Mesothelial cell of epicardium (in vitro differentiated cells): ENCODE measurements around the gene LYPD3. TPM values are rescaled to one million over a fixed set of nuclear protein-coding genes. Genes with fewer than 3 reads are reported as not detected.

Experiments
- DNase-seq, 2 experiments: peaks; one replicate each; pipeline ENCODE4 v3.0.0; 2021; ENCODE audit warnings: low spot score in 2 of 2; ENCODE audit not compliant: unreplicated experiment in 2 of 2
- H3K27ac Mint-ChIP-seq: 2 replicates; pipeline ENCODE4 v1.8.0; 2021; ENCODE audit warnings: mixed read lengths
- H3K27me3 Mint-ChIP-seq: 2 replicates; pipeline ENCODE4 v1.8.0; 2021; ENCODE audit warnings: low read depth, mixed read lengths
- H3K36me3 Mint-ChIP-seq: 2 replicates; pipeline ENCODE4 v1.8.0; 2021; ENCODE audit warnings: mixed read lengths
- H3K4me1 Mint-ChIP-seq: 2 replicates; pipeline ENCODE4 v1.8.0; 2021; ENCODE audit warnings: mixed read lengths
- H3K4me3 Mint-ChIP-seq: 2 replicates; pipeline ENCODE4 v1.8.0; 2021; ENCODE audit warnings: mild to moderate bottlenecking, moderate library complexity, mixed read lengths
- H3K9me3 Mint-ChIP-seq: 2 replicates; pipeline ENCODE4 v1.8.0; 2021; ENCODE audit warnings: mixed read lengths
- total RNA-seq: library from RNA; stranded (reverse); gene quantifications from 3 replicates; pipeline ENCODE4 v1.2.1, GENCODE V29; 2021
- TF ChIP-seq, protein P1 (sequence below): fragments of 200-600 bp; sonication (generic); IDR thresholded peaks from one replicate; pipeline ENCODE4 v1.5.0; 2021; ENCODE audit warnings: antibody characterized with exemption; ENCODE audit not compliant: unreplicated experiment

The LYPD3 gene
- total RNA-seq, 1 donor from 2014 or later: 3.4 TPM

DNA sequence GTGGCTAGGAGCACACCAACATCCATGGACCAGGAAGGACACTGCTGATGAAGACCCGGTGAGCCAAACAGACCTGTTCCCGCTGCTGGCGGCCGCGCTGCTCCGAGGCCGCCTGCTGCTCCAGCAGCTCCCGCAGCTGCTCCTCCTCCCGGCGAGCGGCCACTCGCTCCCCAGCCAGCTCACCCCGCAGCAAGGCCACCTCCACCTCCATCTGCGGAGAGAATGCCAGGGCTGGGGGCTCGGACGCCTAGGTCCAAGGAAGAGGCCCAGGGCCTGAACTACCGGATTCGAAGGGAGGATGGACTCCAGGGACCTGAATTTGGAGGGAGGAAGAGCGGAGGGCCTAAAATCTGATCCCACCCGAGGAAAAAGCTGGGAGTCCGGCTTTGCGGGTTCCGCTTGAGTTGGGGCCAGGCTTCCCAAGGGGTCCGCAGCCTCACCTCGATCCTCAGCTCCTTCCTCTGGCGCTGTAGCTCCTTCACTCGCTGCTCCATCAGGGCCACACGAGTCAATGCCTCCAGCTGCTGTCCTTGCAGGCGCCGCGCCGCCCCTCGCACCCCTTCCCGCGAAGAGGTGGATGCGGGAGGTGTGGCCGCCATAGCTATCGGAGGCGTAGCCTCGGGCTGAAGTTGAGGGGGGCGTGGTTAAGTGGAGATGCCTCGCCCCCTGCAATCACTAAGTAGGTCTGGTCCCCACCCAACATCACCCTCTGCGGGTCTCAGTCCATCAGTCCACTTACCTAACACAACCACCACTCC lies 36.4 kb upstream of the LYPD3 start:
- TF ChIP-seq, protein P1, sequence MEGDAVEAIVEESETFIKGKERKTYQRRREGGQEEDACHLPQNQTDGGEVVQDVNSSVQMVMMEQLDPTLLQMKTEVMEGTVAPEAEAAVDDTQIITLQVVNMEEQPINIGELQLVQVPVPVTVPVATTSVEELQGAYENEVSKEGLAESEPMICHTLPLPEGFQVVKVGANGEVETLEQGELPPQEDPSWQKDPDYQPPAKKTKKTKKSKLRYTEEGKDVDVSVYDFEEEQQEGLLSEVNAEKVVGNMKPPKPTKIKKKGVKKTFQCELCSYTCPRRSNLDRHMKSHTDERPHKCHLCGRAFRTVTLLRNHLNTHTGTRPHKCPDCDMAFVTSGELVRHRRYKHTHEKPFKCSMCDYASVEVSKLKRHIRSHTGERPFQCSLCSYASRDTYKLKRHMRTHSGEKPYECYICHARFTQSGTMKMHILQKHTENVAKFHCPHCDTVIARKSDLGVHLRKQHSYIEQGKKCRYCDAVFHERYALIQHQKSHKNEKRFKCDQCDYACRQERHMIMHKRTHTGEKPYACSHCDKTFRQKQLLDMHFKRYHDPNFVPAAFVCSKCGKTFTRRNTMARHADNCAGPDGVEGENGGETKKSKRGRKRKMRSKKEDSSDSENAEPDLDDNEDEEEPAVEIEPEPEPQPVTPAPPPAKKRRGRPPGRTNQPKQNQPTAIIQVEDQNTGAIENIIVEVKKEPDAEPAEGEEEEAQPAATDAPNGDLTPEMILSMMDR: no peak
- Mint-ChIP-seq H3K4me3 (peak overlapping the region; percentile 42), H3K36me3 (peaks cover 7% of the 10 kb centered on the region), H3K4me1 (peaks cover 19% of the 10 kb centered on the region), H3K27ac (no peak overlapping the region), H3K27me3 (no peaks in the 10 kb centered on the region), H3K9me3 (no peaks in the 10 kb centered on the region)
- DNase-seq: no peak

DNA sequence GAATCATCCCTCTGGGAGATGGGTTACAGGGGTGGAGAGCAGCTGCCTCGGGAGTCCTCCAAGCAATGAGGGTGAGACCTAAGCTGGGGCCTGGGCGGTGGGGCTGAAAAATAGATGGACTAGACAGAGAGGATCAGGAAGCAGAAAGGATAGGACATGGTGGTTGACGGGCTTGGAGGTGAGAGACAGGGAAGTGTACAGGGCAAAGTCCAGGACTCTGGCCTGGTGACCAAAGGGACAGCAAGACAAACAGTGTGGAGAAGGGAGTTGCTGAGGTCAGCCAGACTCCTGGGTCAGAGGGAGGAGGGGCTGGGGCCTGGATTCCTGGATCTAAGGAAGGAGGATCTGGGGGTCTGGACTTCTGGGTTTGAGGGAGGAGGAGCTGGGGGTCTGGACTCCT lies 33.6 kb upstream of the LYPD3 start:
- peak overlapping the region; percentile 79 for H3K27ac Mint-ChIP-seq

DNA sequence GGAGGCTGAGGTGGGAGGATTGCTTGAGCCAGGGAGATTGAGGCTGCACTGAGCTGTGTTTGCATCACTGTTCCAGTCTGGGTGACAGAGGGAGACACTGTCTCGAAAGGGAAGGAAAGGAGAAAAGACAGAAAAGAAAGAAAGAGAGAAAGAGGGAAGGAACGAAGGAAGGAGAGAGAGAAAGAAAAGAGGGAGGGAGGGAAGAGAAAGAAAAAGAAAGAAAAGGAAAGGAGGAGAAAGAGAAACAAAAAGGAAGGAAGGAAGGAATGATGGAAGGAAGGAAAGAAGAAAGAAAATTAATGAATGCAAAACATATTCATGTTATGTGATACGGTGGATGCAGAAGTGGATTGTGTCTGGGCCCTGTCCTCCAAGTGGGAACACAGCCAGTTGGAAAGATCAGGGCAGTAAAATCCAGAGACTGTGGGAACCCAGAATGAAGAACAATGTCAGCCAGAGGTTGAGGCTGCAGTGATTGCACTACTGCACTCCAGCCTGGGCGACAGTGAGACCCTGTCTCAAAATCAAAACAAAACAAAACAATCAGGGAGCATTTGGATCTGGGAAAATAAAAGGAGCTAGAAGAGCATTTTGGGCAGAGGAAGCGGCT lies 32.9 kb upstream of the LYPD3 start:
- Mint-ChIP-seq H3K4me3 (no peak overlapping the region), H3K27me3 (no peaks in the 10 kb centered on the region), H3K4me1 (peaks cover 14% of the 10 kb centered on the region), H3K27ac (peak overlapping the region; percentile 79), H3K36me3 (peaks cover 21% of the 10 kb centered on the region), H3K9me3 (no peaks in the 10 kb centered on the region)
- TF ChIP-seq, protein P1: no peak
- DNase-seq: no peak

More for the DNA sequence above, 33.6 kb upstream of the LYPD3 start:
- H3K27me3 Mint-ChIP-seq: no peaks in the 10 kb centered on the region
- peaks cover 19% of the 10 kb centered on the region for H3K4me1 Mint-ChIP-seq
- no peaks in the 10 kb centered on the region for H3K9me3 Mint-ChIP-seq
- TF ChIP-seq, protein P1: no peak
- H3K36me3 Mint-ChIP-seq: peaks cover 18% of the 10 kb centered on the region
- no peak overlapping the region for H3K4me3 Mint-ChIP-seq
- no peak for DNase-seq

DNA sequence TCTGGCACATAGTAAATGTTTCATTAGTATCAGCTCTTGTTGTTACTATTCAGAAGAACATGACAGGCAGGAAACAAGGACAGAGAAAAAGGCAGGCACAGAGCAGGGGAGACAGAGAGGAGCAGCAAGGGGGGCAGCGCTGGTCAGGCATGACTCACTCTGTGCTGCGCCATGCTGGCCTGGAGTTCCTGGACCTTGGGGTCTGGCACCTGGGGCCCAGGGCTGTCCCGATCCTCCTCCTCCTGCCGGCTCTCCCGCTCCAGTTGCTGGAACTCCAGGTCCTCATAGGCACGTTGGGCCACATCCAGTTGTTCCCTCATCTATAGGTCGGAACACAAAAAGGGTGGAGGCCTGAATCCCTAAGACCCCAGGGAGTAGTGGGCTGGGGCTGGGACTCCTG lies 31.6 kb upstream of the LYPD3 start:
- TF ChIP-seq, protein P1: no peak
- H3K4me1 Mint-ChIP-seq: peaks cover 4% of the 10 kb centered on the region
- no peaks in the 10 kb centered on the region for H3K27me3 Mint-ChIP-seq
- DNase-seq: no peak
- H3K9me3 Mint-ChIP-seq: no peaks in the 10 kb centered on the region
- no peak overlapping the region for H3K4me3 Mint-ChIP-seq
- peaks cover 21% of the 10 kb centered on the region for H3K36me3 Mint-ChIP-seq
- no peak overlapping the region for H3K27ac Mint-ChIP-seq

DNA sequence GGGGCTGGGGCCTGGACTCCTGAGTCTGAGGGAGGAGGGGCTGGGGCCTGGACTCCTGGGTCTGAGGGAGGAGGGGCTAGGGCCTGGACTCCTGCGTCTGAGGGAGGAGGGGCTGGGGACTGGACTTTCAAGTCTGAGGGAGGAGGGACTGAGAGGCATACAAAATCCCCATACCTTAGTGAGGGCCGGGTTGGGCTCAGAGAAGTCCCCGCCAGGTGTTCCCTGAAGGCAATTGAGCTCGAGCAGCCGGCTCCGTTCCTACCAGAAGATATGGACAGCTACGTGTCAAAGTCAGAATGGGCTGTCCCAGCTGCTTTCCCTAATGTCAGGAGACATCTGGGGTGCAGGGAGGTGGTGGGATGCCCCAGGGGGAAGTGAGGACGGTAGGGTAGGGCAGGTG lies 29.7 kb upstream of the LYPD3 start:
- H3K36me3 Mint-ChIP-seq: peaks cover 19% of the 10 kb centered on the region
- no peak for DNase-seq
- H3K27me3 Mint-ChIP-seq: no peaks in the 10 kb centered on the region
- no peak overlapping the region for H3K27ac Mint-ChIP-seq
- H3K4me1 Mint-ChIP-seq: peaks cover 2% of the 10 kb centered on the region
- no peaks in the 10 kb centered on the region for H3K9me3 Mint-ChIP-seq
- H3K4me3 Mint-ChIP-seq: no peak overlapping the region
- TF ChIP-seq, protein P1: no peak
